ENCODE results near the gene SARDH. TPM values are rescaled to one million over a fixed set of nuclear protein-coding genes. Genes with fewer than 3 reads are reported as not detected.

Gene SARDH
- total and polyA plus RNA-seq, 4 donors = 0.84 to 3.0 (median 2.0) TPM; not detected in 1

DNA sequence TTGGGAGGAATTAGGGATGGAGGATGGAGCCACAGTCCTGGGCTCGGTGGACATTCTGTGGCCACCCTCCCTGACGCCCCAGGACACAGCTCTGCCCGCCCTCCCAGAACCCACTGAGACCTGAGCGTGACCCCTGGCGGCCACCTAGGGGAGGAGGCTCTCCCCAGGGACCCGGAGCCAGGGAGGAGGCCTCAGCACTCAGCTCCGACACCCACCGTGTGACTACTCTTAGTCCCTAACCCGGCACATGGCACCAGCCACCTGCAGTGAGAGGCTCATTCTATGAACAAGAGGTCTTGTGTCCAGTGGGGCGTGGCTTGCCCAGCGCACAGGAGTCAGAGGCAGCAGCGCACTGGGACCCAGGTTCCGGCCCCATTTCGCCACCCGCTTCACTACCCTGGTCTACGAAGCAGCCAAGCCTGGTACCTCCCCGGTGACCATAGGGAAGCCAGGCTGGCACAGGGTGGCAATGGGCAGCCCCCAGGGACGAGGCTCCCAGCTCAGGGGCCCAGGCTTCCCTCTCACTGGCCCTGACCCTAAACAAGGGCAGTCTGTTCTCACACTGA, 10.2 kb downstream of the SARDH start:
- 86 to 89% methylated on average over 17 to 18 of the region's 18 CpGs for WGBS, 2 donors
- H3K27ac ChIP-seq (ENCODE audit: low read depth in 1 of 2, low read length in 2 of 2) = no peak overlapping the region
- no peaks in the 10 kb centered on the region for H3K4me1 ChIP-seq (ENCODE audit: control insufficient read depth in 1 of 2, insufficient read depth in 2 of 2, low read length in 2 of 2)
- no peak for ATAC-seq (ENCODE audit: low FRiP score)
- intact Hi-C loops (cut with DNase I) = loop anchor here (5.0 to 10.0 kb wide), 2 partner anchors 193 to 196 kb away; partner anchors contain the start of gene ADAMTSL2 (in 2 of the 2)
- peak in 1 of 2 donors; percentile 70 for DNase-seq
- no peaks in the 10 kb centered on the region for H3K9me3 ChIP-seq (ENCODE audit: control insufficient read depth, low read length)
- H3K36me3 ChIP-seq (ENCODE audit: control insufficient read depth in 1 of 2, insufficient read depth in 2 of 2, low read length in 1 of 2) = no peaks in the 10 kb centered on the region
- no peak overlapping the region for H3K4me3 ChIP-seq (ENCODE audit: low read length in 2 of 2)
- H3K27me3 ChIP-seq (ENCODE audit: control insufficient read depth in 1 of 2, insufficient read depth in 2 of 2, low read length in 1 of 2) = no peaks in the 10 kb centered on the region

DNA sequence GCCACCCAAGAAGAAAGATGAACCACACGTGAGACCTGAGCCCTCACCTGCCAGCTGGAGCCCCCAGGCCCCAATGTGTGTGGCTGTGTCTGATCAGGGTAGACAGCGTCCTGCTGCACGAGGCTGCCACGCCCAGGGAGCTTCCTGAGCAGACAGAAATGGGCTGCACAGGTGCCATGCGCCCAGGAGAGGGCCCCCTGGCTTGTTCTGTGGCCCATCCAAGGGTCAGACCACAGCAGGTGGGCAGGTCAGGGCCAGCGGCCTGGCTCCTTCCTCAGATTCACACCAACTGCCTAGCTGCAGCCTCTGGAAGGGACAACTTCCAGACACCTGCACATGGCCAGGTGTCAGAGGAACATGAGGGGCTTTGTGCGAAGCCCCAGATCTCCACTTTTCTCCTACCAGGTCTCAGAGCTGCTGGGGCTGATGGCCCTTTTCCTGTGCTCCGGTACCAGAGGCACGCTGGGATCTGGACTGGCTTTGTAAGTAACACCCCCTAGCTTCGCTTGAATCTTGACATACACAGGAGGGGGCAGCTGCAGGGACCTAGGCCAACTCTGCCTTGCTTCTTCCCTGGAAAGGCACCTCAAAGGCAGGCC, 10.8 kb downstream of the SARDH start:
- H3K9me3 ChIP-seq (ENCODE audit: control insufficient read depth, low read length) = no peaks in the 10 kb centered on the region
- 74 to 80% methylated on average over 10 of the region's 10 CpGs for WGBS, 2 donors
- H3K4me1 ChIP-seq (ENCODE audit: control insufficient read depth in 1 of 2, insufficient read depth in 2 of 2, low read length in 2 of 2) = no peaks in the 10 kb centered on the region
- H3K27me3 ChIP-seq (ENCODE audit: control insufficient read depth in 1 of 2, insufficient read depth in 2 of 2, low read length in 1 of 2) = no peaks in the 10 kb centered on the region
- no peak overlapping the region for H3K27ac ChIP-seq (ENCODE audit: low read depth in 1 of 2, low read length in 2 of 2)
- intact Hi-C loops (cut with DNase I) = loop anchor here (5.0 to 10.0 kb wide), 2 partner anchors 193 to 195 kb away; partner anchors contain the start of gene ADAMTSL2 (in 2 of the 2)
- peak in 1 of 2 donors; percentile 53 for DNase-seq
- no peak overlapping the region for H3K4me3 ChIP-seq (ENCODE audit: low read length in 2 of 2)
- no peaks in the 10 kb centered on the region for H3K36me3 ChIP-seq (ENCODE audit: control insufficient read depth in 1 of 2, insufficient read depth in 2 of 2, low read length in 1 of 2)
- no peak for ATAC-seq (ENCODE audit: low FRiP score)

GRCh38 chr9:133726401-133727276, 11.5 kb downstream of the SARDH start:
- Histone ChIP-seq H3K27me3 (ENCODE audit: control insufficient read depth in 1 of 2, insufficient read depth in 2 of 2, low read length in 1 of 2) (no peaks in the 10 kb centered on the region), H3K27ac (ENCODE audit: low read depth in 1 of 2, low read length in 2 of 2) (no peak overlapping the region), H3K36me3 (ENCODE audit: control insufficient read depth in 1 of 2, insufficient read depth in 2 of 2, low read length in 1 of 2) (no peaks in the 10 kb centered on the region), H3K9me3 (ENCODE audit: control insufficient read depth, low read length) (no peaks in the 10 kb centered on the region), H3K4me3 (ENCODE audit: low read length in 2 of 2) (no peak overlapping the region), H3K4me1 (ENCODE audit: control insufficient read depth in 1 of 2, insufficient read depth in 2 of 2, low read length in 2 of 2) (no peaks in the 10 kb centered on the region)
- intact Hi-C loops (cut with DNase I) = loop anchor here (5.0 to 10.0 kb wide), 2 partner anchors 192 to 194 kb away; partner anchors contain the start of gene ADAMTSL2 (in 2 of the 2)
- DNase-seq (peak; percentile 49 to 78), ATAC-seq (ENCODE audit: low FRiP score) (peak; percentile 44)
- WGBS, 2 donors = 72 to 79% methylated on average over 14 of the region's 14 CpGs

DNA sequence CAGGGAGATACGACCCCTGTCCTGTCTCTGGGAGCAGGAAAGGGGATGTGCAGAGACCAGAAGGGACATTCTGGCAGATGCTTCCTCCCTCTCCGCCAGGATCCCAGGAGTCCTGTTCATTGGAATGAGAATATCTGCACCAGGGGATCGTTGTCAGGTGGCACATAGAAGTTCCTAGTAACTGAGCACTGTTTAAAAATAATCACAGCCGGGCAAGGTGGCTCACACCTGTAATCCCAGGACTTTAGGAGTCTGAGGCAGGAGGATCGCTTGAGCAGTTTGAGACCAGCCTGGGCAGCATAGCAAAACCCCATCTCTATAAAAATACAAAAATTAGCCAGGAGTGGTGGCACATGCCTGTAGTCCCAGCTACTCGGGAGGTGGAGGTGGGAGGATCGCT, 12.3 kb downstream of the SARDH start:
- 79 to 80% methylated on average over 7 of the region's 7 CpGs for whole genome bisulfite sequencing, 2 donors
- Histone ChIP-seq H3K4me1 (ENCODE audit: control insufficient read depth in 1 of 2, insufficient read depth in 2 of 2, low read length in 2 of 2) (no peaks in the 10 kb centered on the region), H3K4me3 (ENCODE audit: low read length in 2 of 2) (no peak overlapping the region), H3K36me3 (ENCODE audit: control insufficient read depth in 1 of 2, insufficient read depth in 2 of 2, low read length in 1 of 2) (no peaks in the 10 kb centered on the region), H3K27me3 (ENCODE audit: control insufficient read depth in 1 of 2, insufficient read depth in 2 of 2, low read length in 1 of 2) (no peaks in the 10 kb centered on the region), H3K9me3 (ENCODE audit: control insufficient read depth, low read length) (no peaks in the 10 kb centered on the region), H3K27ac (ENCODE audit: low read depth in 1 of 2, low read length in 2 of 2) (no peak overlapping the region)
- ATAC-seq (ENCODE audit: low FRiP score) (no peak), DNase-seq (peak in 1 of 2 donors; percentile 23)
- intact Hi-C loops (cut with DNase I) = loop anchor here (5.0 to 10.0 kb wide), 2 partner anchors 191 to 194 kb away; partner anchors contain the start of gene ADAMTSL2 (in 2 of the 2)

GRCh38 chr9:133718563-133719315, 19.4 kb downstream of the SARDH start:
- Histone ChIP-seq H3K27me3 (ENCODE audit: control insufficient read depth in 1 of 2, insufficient read depth in 2 of 2, low read length in 1 of 2) (no peaks in the 10 kb centered on the region), H3K4me1 (ENCODE audit: control insufficient read depth in 1 of 2, insufficient read depth in 2 of 2, low read length in 2 of 2) (no peaks in the 10 kb centered on the region), H3K9me3 (ENCODE audit: control insufficient read depth, low read length) (no peaks in the 10 kb centered on the region), H3K27ac (ENCODE audit: low read depth in 1 of 2, low read length in 2 of 2) (no peak overlapping the region), H3K4me3 (ENCODE audit: low read length in 2 of 2) (no peak overlapping the region), H3K36me3 (ENCODE audit: control insufficient read depth in 1 of 2, insufficient read depth in 2 of 2, low read length in 1 of 2) (no peaks in the 10 kb centered on the region)
- intact Hi-C loops (cut with DNase I) = no loop called here
- WGBS, 2 donors = 88 to 89% methylated on average over 15 of the region's 15 CpGs
- ATAC-seq (ENCODE audit: low FRiP score) (no peak), DNase-seq (peak; percentile 41 to 50)

- Histone ChIP-seq H3K9me3 (ENCODE audit: control insufficient read depth, low read length) (no peaks in the 10 kb centered on the region), H3K36me3 (ENCODE audit: control insufficient read depth in 1 of 2, insufficient read depth in 2 of 2, low read length in 1 of 2) (no peaks in the 10 kb centered on the region), H3K4me3 (ENCODE audit: low read length in 2 of 2) (no peak overlapping the region), H3K4me1 (ENCODE audit: control insufficient read depth in 1 of 2, insufficient read depth in 2 of 2, low read length in 2 of 2) (no peaks in the 10 kb centered on the region), H3K27ac (ENCODE audit: low read depth in 1 of 2, low read length in 2 of 2) (no peak overlapping the region), H3K27me3 (ENCODE audit: control insufficient read depth in 1 of 2, insufficient read depth in 2 of 2, low read length in 1 of 2) (no peaks in the 10 kb centered on the region)
- WGBS, 2 donors = 96% methylated on average over 20 of the region's 20 CpGs
- intact Hi-C loops (cut with DNase I) = no loop called here
- no peak for ATAC-seq (ENCODE audit: low FRiP score)
- peak in 1 of 2 donors; percentile 64 for DNase-seq
Measured at GRCh38 chr9:133717113-133718031, 20.8 kb downstream of the SARDH start.

DNA sequence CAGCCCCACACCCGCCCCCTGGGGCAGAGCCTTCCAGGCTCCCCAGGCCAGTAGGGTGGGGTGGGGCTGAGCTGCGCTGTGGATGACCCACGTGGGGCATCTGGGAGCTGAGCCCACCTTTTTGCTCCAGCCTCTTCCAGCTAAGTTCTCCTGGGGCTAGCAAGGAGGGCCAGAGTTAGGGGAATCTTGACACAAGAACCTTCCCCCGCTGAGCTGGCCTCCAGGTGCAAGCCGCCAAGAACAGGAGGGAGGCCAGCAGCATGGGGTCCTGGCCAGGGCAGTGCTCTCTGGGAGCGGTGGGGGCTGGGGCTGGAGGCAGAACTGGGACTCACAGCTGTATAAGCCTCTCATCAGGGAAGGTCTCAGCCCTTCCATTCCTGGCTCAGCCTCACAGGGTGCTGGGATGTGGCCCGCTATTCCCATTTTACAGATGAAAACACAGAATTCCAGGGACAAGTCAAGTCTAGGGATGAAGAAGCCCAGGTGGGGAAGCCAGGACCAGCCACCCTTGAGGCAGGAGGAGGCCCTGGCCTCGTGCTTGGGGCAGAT, 21.5 kb downstream of the SARDH start:
- ATAC-seq (ENCODE audit: low FRiP score) (no peak), DNase-seq (no peak)
- Histone ChIP-seq H3K27ac (ENCODE audit: low read depth in 1 of 2, low read length in 2 of 2) (no peak overlapping the region), H3K9me3 (ENCODE audit: control insufficient read depth, low read length) (no peaks in the 10 kb centered on the region), H3K27me3 (ENCODE audit: control insufficient read depth in 1 of 2, insufficient read depth in 2 of 2, low read length in 1 of 2) (no peaks in the 10 kb centered on the region), H3K4me3 (ENCODE audit: low read length in 2 of 2) (no peak overlapping the region), H3K36me3 (ENCODE audit: control insufficient read depth in 1 of 2, insufficient read depth in 2 of 2, low read length in 1 of 2) (no peaks in the 10 kb centered on the region), H3K4me1 (ENCODE audit: control insufficient read depth in 1 of 2, insufficient read depth in 2 of 2, low read length in 2 of 2) (no peaks in the 10 kb centered on the region)
- intact Hi-C loops (cut with DNase I) = no loop called here
- WGBS, 2 donors = 72 to 81% methylated on average over 8 of the region's 8 CpGs

Data from aorta (tissue), 5 donors.